ENCODE data around the gene SPON1. TPM values are rescaled to one million over a fixed set of nuclear protein-coding genes. Genes with fewer than 3 reads are reported as not detected.

Gene SPON1
- polyA plus RNA-seq, 2 of the 4 experiments (the other 2 are of a cell fraction), result not detected

DNA sequence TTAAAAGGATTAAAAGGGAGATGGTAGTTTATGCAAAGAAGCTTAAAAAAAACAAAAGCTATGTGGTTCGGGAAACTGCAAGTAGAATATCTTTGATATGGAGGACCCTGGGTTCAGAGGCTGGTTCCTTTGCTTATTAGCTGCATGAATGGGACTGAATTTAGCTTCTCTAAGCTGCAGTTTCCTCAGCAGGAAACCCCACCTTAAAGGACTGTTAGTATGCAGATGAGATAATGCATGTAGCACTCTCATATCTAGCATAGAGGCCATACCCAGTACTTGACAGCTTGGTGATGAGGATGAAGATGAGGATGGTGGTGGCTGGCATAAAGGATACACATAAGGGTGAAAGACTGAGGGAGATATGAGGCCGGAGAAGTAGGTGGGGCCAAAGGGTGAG lies 261.9 kb downstream of the SPON1 start:
- TF ChIP-seq HEYL (CRISPR knock-in tag; IDR thresholded peaks at IDR 0.05), result no peak
- no peak for TF ChIP-seq CHD2 (IDR thresholded peaks at IDR 0.05; ENCODE audit: low read length, partially characterized antibody)
- no peak for TF ChIP-seq RNF2 (IDR thresholded peaks at IDR 0.05; ENCODE audit: borderline replicate concordance, low read depth)
- TF ChIP-seq RARB (CRISPR knock-in tag; IDR thresholded peaks at IDR 0.05), result no peak
- no peak for TF ChIP-seq FOXS1 (CRISPR knock-in tag; IDR thresholded peaks at IDR 0.05)
- TF ChIP-seq TFCP2L1 (CRISPR knock-in tag; IDR thresholded peaks at IDR 0.05), result no peak
- TF ChIP-seq HES2 (IDR thresholded peaks at IDR 0.05), result no peak
- no peak for TF ChIP-seq PBX3 (IDR thresholded peaks at IDR 0.05)
- TF ChIP-seq, protein P1, sequence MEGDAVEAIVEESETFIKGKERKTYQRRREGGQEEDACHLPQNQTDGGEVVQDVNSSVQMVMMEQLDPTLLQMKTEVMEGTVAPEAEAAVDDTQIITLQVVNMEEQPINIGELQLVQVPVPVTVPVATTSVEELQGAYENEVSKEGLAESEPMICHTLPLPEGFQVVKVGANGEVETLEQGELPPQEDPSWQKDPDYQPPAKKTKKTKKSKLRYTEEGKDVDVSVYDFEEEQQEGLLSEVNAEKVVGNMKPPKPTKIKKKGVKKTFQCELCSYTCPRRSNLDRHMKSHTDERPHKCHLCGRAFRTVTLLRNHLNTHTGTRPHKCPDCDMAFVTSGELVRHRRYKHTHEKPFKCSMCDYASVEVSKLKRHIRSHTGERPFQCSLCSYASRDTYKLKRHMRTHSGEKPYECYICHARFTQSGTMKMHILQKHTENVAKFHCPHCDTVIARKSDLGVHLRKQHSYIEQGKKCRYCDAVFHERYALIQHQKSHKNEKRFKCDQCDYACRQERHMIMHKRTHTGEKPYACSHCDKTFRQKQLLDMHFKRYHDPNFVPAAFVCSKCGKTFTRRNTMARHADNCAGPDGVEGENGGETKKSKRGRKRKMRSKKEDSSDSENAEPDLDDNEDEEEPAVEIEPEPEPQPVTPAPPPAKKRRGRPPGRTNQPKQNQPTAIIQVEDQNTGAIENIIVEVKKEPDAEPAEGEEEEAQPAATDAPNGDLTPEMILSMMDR (IDR thresholded peaks at IDR 0.05), result no peak
- TF ChIP-seq FOSB (CRISPR knock-in tag; IDR thresholded peaks at IDR 0.05), result no peak
- TF ChIP-seq CBX8 (IDR thresholded peaks at IDR 0.05), result no peak
- TF ChIP-seq HDAC2 (IDR thresholded peaks at IDR 0.05), result no peak
- no peak for ATAC-seq

DNA sequence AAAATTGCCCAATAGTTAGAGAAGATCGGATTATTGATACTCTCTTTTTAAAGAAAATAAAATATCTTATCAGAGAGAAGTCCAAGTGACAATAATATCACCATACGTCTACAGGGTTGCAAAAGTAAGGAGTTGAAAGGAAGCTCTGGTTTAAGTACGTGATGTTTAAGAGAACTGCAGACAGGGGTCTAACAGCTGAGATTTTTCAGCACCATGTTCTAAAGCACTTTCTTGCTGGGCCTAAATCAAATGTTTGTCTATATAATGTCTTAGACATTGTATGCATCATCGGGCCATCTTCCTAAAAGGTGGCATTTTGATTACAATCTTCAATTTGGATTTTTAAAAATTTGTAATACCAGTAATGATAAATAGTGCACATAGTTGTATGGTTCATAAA lies 263.1 kb downstream of the SPON1 start:
- TF ChIP-seq HOXA7 (CRISPR knock-in tag; IDR thresholded peaks at IDR 0.05) (no peak), MAZ (IDR thresholded peaks at IDR 0.05; ENCODE audit: borderline replicate concordance, low read depth, low read length) (no peak), MAX (IDR thresholded peaks at IDR 0.05) (no peak), ESRRA (IDR thresholded peaks at IDR 0.05; ENCODE audit: borderline replicate concordance, low read length) (no peak), POLR2A (IDR thresholded peaks at IDR 0.05; ENCODE audit: low read length) (no peak), ZSCAN20 (CRISPR knock-in tag; IDR thresholded peaks at IDR 0.05) (no peak), RNF2 (IDR thresholded peaks at IDR 0.05; ENCODE audit: borderline replicate concordance, low read depth) (no peak), FOSB (CRISPR knock-in tag; IDR thresholded peaks at IDR 0.05) (no peak), REST (IDR thresholded peaks at IDR 0.05) (no peak), CEBPB (IDR thresholded peaks at IDR 0.05) (no peak), NPAS2 (CRISPR knock-in tag; IDR thresholded peaks at IDR 0.05; ENCODE audit: borderline replicate concordance) (no peak)
- TF ChIP-seq, protein P2, sequence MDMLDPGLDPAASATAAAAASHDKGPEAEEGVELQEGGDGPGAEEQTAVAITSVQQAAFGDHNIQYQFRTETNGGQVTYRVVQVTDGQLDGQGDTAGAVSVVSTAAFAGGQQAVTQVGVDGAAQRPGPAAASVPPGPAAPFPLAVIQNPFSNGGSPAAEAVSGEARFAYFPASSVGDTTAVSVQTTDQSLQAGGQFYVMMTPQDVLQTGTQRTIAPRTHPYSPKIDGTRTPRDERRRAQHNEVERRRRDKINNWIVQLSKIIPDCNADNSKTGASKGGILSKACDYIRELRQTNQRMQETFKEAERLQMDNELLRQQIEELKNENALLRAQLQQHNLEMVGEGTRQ (IDR thresholded peaks at IDR 0.05), result no peak
- TF ChIP-seq, protein P3, sequence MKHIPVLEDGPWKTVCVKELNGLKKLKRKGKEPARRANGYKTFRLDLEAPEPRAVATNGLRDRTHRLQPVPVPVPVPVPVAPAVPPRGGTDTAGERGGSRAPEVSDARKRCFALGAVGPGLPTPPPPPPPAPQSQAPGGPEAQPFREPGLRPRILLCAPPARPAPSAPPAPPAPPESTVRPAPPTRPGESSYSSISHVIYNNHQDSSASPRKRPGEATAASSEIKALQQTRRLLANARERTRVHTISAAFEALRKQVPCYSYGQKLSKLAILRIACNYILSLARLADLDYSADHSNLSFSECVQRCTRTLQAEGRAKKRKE (CRISPR knock-in tag; IDR thresholded peaks at IDR 0.05; ENCODE audit: low read depth), result no peak
- Histone ChIP-seq H3K27ac (no peak overlapping the region), H3K4me2 (no peak overlapping the region), H3K4me1 (no peaks in the 10 kb centered on the region), H3K9me3 (0 out of 3 replicates have a peak, but pooled peaks cover 5% of the 10 kb centered on the region), H3K4me3 (no peak overlapping the region)
- ATAC-seq (no peak), DNase-seq (ENCODE audit: low read depth in 1 of 2, low spot score in 1 of 2) (no peak), FAIRE-seq (no peak)
- CTCF ChIA-PET, result interaction anchor here (1.3 to 1.6 kb wide), 2 partner anchors 9 to 269 kb away, joined by 4 read pairs; no protein-coding TSS in a partner anchor
- WGBS (ENCODE audit: missing lambda C conversion rate), result 51% methylated on average over 4 of the region's 4 CpGs
- POLR2A ChIA-PET, result no interaction called here

More for the DNA sequence above, 261.9 kb downstream of the SPON1 start:
- H3K4me1 ChIP-seq, result no peaks in the 10 kb centered on the region
- FAIRE-seq (no peak), DNase-seq (ENCODE audit: low read depth in 1 of 2, low spot score in 1 of 2) (no peak)
- WGBS (ENCODE audit: missing lambda C conversion rate), result 24% methylated on average over 2 of the region's 2 CpGs
- ChIA-PET POLR2A (no interaction called here), CTCF (no interaction called here)
- H3K9me3 ChIP-seq, result 0 out of 3 replicates have a peak, but pooled peaks cover 5% of the 10 kb centered on the region
- H3K4me3 ChIP-seq, result no peak overlapping the region
- no peak overlapping the region for H3K27ac ChIP-seq
- H3K4me2 ChIP-seq, result no peak overlapping the region

Data from A549 (cell line).